GM12864 (cell line): Measurements from ENCODE around the gene OBP2B.
"Not testable (repeated sequence)": the region's sequence is repeated elsewhere in the genome, so short reads cannot be mapped to it uniquely, and the experiment has no call there.

Experiments used
- DNase-seq: peaks from one replicate; pipeline ENCODE4 v3.0.0-alpha.2; 2011; ENCODE audit warnings: low read depth
- H3K4me3 ChIP-seq: 2 replicates; pipeline ENCODE4 v1.5.1; 2011; ENCODE audit warnings: mild to moderate bottlenecking, low read depth, low read length, control low read depth
- TF ChIP-seq, protein P1 (sequence below): IDR thresholded peaks from 2 replicates; pipeline ENCODE4 v1.5.1; 2011; ENCODE audit warnings: low read depth, mild to moderate bottlenecking, moderate library complexity, low read length, control low read depth, inconsistent platforms; ENCODE audit errors: missing control alignments

OBP2B gene, protein sequence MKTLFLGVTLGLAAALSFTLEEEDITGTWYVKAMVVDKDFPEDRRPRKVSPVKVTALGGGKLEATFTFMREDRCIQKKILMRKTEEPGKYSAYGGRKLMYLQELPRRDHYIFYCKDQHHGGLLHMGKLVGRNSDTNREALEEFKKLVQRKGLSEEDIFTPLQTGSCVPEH

DNA sequence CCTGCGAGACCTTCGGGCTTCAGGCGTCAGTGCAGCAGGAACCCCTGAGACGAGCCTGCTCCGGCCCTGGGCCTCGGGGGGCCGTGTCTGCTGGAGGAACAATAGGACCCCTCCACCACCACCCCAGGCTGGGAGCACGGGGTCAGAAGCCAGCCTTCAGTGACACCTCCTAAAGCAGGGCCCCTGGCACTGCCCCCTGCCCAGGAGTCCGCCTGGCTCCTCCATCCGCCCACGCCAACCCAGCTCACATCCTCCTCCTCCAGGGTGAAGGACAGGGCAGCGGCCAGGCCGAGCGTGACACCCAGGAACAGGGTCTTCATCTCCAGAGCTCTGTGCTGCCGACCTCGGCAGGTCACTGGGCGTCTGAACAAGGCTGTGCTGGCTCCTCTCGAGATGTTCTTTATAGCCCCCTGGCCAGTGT, at the start of gene OBP2B:
Gene OBP2B, minus strand, starts transcription at position 371 of the 421 bp plus-strand sequence. Its CDS starts 51 bp downstream, at position 320.
- not testable (repeated sequence) for H3K4me3 ChIP-seq, DNase-seq

DNA sequence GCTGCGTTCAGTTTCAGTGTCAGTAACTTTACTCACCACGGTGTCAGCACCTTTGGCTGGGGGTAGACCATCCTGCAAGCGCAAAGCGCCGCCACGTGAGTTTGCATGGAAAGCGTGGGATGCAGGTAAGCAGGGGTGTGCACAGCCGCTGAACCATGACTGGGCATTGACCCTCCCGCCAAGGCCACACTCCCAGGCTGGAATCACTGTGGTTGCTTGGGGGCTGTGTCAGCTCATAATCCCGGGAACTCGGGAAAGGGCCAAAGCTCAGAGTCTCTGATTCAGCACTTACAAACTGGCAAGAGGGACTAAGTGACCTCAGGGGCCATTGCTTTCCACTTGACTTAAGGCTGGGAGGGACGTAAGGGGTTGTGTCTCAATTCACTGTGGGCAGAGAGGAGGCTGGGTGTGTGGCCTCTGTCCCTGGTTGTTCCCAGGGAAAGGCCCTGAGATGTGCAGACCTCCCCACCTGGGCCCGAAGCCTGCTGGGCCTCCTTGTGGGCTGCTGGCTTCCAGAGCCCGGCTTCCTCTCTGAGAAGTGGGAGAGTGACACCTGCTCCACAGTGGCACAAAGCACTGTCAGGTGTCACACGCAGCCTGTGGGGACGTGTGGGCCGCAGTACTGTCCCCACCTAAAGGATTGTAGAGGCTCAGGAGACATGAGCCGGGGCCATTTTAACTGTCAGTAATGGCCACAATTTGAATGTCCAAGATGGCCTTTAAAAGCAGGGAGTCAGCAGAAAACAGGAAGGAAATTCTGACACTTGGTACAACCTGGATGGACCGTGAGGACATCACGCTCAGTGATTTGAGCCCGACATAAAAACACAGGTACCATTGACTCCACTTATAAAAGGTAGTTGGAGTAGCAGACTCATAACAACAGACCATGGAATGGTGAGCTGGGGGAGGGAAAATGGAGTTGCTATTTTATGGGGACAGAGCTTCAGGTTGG, 49.3 kb upstream of the OBP2B start:
- TF ChIP-seq, protein P1, sequence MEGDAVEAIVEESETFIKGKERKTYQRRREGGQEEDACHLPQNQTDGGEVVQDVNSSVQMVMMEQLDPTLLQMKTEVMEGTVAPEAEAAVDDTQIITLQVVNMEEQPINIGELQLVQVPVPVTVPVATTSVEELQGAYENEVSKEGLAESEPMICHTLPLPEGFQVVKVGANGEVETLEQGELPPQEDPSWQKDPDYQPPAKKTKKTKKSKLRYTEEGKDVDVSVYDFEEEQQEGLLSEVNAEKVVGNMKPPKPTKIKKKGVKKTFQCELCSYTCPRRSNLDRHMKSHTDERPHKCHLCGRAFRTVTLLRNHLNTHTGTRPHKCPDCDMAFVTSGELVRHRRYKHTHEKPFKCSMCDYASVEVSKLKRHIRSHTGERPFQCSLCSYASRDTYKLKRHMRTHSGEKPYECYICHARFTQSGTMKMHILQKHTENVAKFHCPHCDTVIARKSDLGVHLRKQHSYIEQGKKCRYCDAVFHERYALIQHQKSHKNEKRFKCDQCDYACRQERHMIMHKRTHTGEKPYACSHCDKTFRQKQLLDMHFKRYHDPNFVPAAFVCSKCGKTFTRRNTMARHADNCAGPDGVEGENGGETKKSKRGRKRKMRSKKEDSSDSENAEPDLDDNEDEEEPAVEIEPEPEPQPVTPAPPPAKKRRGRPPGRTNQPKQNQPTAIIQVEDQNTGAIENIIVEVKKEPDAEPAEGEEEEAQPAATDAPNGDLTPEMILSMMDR, result no peak
- no peak for DNase-seq
- no peak overlapping the region for H3K4me3 ChIP-seq

DNA sequence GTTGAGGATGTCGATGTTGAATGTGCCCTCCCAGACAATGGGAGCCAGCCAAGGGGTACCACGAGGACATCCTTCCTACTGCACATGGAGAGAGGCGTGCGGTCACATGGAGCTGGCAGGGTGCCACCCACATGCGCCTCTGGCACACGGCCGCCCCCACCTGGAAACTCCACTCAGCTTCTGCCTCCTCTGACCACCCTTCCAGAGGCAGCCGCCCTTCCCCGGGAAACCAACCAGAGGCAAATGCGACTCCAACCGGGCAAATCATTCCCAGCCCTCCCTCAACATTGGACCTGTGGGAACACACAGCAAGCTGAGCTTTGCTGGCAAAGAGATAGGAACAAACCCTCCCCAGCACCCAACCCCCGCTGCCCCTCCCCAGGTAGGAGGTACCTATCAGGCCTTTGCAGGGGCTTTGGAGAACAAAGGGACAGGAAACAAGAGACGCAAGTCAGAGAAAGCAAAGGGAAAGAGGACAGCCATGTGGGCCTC, 48.5 kb upstream of the OBP2B start:
- no peak for DNase-seq
- TF ChIP-seq, protein P1, result no peak

DNA sequence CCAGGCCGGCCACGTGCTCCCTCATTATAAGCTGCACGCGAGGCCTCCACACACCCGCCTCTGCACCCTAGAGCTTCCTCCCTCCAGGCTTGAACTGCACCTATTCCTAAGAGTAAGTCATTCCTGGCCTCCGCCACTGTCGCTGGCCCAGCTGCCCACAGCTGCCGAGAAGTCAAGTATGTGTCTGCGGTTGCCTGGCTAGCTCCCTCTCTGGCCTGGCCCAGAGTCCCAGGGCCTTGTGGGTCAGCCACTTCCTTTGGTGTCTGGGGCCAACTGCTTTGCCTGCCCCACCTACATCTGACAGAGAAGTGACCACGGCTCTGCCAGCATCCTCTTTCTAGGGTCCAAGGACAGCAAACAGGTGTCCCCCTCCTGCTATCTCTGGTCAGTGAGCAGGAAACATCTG, 47.6 kb upstream of the OBP2B start:
- DNase-seq, result no peak
- no peak overlapping the region for H3K4me3 ChIP-seq
- TF ChIP-seq, protein P1, result no peak

More for the DNA sequence above, 48.5 kb upstream of the OBP2B start:
- H3K4me3 ChIP-seq, result no peak overlapping the region

DNA sequence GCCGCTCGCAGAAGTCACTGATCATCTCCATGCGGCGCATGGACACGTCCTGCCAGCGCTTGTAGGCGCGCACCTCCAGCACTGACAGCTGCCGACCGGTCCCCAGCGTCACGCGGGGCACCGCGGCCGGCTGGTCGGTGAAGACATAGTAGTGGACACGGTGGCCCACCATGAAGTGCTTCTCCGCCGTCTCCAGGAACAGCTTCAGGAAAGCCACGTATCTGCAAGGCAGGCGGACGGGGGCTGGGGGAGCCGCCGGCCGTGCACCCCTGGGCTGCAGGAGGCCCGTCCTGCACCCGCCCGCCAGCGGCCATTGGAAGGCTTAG, 47.0 kb upstream of the OBP2B start:
- TF ChIP-seq, protein P1, result no peak
- no peak for DNase-seq
- H3K4me3 ChIP-seq, result no peak overlapping the region

DNA sequence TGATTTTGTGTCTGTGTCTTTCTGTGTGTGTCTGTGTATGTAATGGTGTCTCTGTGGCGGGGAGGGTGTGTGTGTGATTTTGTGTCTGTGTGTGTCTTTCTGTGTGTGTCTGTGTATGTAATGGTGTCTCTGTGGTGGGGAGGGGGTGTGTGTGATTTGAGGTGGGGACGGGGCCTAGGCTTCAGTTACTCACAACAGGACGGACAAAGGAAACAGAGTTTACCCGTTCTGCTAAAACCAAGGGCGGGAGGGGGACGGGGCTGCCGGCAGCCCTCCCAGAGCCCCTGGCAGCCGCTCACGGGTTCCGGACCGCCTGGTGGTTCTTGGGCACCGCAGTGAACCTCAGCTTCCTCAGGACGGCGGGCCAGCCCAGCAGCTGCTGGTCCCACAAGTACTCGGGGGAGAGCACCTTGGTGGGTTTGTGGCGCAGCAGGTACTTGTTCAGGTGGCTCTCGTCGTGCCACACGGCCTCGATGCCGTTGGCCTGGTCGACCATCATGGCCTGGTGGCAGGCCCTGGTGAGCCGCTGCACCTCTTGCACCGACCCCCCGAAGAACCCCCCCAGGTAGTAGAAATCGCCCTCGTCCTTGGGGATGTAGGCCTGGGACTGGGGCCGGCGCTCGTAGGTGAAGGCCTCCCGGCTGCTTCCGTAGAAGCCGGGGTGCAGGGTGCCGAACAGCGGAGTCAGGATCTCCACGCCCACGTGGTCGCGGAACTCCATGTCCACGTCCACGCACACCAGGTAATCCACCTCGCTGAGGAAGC, 46.5 kb upstream of the OBP2B start:
- TF ChIP-seq, protein P1, result no peak
- no peak overlapping the region for H3K4me3 ChIP-seq
- no peak for DNase-seq

DNA sequence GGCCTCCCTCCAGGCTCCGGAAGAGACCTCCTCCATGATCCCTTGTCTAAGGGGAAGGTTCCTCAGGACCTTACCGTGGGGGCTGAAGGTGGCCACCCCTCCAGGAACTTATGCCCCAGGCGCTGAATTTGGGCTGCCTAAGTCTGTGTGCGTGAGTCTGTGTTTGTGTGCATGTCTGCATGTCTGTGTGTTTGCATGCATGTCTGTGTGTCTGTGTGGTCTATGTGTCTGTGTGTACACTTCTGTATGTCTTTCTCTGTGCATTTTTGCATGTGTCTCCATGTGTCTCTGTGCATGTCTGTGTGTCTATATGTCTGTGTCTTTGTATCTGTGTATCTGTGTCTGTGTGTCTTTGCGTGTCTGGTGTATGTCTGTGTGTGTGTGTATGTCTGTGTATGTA, 45.4 kb upstream of the OBP2B start:
- no peak for DNase-seq
- no peak overlapping the region for H3K4me3 ChIP-seq
- TF ChIP-seq, protein P1, result no peak
